GM19372 (cell line): ENCODE results near the gene CTDNEP1.

ENCODE experiments used
- ATAC-seq: cut with Tn5 transposase; IDR thresholded peaks from one replicate; pipeline ENCODE4 v1.9.1; 2021; ENCODE audit warnings: mild to moderate bottlenecking, low read depth, moderate library complexity; ENCODE audit not compliant: unreplicated experiment

CTDNEP1 gene

DNA sequence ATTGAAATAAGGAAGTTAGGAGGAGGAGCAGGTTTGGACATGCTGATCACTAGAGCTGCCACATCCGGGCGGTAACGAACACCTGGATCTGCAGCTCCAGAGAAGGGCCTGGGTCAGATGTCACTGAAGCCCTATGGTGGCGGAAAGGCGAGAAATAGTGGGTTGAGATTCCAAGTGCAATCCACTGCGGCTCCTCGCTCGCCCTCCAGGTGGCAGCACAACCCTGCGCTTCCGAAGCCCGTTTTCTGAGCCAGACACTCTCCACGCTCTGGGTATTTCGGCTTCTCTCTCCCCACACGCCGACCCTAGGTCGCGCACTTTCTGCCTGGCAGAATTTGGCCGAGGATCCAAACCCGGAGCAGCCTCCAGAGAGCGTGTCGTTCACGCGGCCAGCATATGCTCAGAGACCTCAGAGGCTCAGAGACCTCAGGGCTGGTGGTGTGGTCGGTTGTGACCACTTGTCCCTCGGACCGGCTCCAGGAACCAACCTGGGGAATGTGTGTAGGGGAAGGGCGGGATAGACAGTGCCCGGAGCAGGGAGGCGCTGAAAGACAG is 29.1 kb upstream of the CTDNEP1 start:
- peak; percentile 42 for ATAC-seq

GRCh38 chr17:7279448-7279847 is 27.9 kb upstream of the CTDNEP1 start:
- no peak for ATAC-seq

DNA sequence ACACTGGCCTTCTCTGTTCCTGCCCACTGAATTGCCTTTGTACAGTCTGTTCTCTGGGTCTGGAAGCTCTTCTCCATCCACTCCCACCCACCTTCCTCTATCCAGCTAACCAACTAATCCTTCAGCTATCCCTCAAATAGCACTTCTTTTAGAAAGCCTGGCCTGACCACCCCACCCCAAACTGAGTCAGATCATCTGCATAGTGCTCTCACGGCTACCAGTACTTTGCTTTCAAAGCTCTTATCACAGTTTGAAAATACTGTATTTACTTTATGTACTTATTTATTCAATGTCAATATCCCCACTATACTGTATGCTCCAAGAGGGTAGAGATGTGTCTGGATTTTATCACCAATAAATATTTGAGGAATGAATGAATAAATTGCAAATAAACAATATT is 15.2 kb upstream of the CTDNEP1 start:
- ATAC-seq, result no peak

DNA sequence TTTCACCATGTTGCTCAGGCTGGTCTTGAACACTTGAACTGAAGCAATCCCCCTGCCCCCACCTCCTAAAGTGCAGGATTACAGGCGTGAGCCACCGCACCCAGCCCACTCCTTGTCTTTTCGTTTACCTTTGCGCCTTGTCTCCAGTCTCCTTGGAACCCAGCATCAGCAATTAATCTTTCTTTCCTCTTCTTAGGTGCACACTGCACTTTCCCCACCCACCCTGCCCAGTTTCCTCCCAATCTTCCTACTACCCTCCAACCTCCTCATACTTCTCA is 12.2 kb upstream of the CTDNEP1 start:
- ATAC-seq, result no peak

- no peak for ATAC-seq
These were observed 11.6 kb upstream of the CTDNEP1 start for GRCh38 chr17:7262935-7263800.

GRCh38 chr17:7262192-7262934 is 10.8 kb upstream of the CTDNEP1 start, which contains the start of gene CLDN7:
TSS of gene CLDN7 (minus strand) at chr17:7262478. CDS start at chr17:7262043, 435 bp downstream.
- ATAC-seq, result no peak

GRCh38 chr17:7261379-7262191 is 10.1 kb upstream of the CTDNEP1 start:
- no peak for ATAC-seq

DNA sequence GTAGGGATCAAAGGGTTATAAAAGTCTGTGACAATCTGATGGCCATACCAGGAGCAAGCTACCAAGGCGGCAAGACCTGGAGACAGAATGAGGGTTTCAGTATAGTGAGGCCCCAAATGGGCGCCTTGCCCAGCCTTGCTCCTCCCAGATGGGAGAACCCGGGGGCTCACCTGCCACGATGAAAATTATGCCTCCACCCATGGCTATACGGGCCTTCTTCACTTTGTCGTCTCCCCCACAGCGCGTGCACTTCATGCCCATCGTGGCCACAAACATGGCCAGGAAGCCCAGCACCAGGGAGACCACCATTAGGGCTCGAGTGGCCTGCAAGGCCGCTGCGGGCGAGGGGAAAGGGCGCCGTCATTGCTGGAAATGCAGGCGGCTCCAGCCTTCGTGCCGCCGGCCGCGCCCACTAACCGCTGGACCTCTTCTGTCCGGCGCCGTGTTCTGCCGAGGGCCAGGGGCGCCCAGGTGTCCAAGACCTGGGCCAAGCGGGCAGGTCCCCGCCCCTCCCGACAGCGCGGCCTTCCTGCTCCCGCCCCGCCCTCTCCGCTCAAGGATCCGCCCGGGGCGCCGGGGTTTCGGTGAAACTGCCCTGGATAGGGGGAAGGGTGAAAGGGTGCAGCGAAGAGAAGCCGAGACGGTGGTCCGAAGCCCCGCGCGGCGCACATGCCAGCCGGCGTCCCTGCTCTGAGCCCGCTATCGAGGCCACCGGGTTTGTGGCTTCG is 9.3 kb upstream of the CTDNEP1 start:
- no peak for ATAC-seq

DNA sequence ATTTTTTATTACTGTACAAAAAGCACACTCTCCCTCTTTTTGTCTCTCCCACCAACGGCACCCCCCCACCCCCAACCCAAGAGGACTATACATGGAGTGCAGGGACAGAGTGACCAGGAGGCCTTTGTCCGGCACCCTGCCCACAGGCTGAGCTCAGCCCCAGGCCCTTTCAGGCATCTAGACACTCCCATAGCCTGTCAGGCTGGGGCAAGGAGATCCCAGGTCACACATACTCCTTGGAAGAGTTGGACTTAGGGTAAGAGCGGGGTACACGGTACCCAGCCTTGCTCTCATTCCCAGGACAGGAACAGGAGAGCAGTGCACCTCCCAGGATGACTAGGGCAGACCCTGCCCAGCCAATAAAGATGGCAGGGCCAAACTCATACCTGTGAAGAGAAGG is 8.6 kb upstream of the CTDNEP1 start:
- no peak for ATAC-seq

GRCh38 chr17:7259555-7259889 is 8.0 kb upstream of the CTDNEP1 start:
- no peak for ATAC-seq

DNA sequence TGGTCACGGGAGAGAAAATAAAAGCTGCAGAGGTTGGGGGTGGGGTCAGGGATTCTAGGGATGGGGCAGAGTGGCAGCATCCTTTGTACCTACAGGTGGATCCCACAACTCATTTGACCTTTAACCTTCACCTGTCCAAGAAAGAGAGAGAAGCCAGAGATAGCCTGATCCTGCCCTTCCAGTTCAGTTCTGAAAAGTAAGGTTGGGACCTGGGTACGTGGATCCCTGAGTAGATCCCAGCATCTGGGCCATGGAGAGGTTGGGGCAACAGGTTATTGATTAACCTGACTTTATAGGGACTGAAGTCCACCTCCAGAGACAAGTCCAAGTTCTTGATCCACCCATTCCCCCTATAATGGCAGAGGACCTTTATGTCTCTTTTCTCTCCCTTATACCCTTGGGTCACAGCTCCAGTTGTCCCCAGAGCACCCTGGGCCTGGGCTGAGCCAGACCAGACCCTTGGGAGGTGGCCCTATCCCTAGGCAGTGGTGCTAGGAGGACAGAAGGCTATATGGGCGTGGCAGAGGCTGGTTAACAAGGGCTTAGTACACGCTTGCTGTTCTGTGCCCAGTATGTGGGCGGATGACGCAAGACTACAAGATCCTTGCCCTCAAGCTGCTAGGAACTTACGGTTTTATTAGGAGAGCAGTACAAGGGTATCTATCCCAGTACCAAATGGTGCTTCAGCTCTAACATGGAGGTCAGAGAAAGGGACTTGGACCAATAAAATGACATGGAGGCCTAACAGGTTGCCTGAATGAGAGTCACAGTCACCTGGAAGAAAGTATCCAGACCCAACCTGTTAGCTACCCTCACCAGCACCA is 7.4 kb upstream of the CTDNEP1 start:
- ATAC-seq, result no peak

- ATAC-seq, result no peak
These were observed 5.4 kb upstream of the CTDNEP1 start for GRCh38 chr17:7256766-7257456.

DNA sequence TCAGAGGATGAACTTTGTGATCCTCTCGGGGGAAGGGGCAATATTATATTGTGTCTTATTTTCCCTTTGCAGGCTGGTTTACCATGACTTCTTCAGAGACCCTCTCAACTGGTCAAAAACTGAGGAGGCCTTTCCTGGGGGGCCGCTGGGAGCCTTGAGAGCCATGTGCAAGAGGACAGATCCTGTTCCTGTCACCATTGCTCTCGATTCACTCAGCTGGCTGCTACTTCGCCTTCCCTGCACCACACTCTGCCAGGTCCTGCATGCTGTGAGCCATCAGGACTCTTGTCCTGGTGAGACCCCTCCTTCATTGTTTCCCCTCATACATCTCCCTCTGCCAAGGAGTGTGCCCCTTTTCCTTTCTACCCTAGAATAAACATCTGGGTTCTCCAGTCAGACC is 3.0 kb upstream of the CTDNEP1 start:
- no peak for ATAC-seq

DNA sequence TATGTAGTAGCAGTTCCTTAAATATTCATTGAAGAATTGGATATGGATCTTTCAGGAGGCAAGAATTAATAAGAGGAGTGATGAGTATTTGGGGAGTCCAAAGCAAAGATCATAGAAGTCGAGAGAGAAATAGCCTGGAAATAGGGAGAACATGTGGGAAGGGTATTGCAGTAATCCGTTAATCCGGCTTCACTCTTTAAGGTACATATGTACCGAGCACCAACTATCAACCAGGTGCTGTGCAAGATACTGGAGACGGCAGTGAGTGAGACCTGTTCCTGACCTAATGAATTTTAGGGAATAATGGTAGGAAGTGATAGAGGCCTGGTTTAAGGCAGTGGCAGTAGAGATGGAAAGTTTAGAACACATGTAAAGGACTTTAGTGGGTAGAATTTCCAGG is 1.5 kb upstream of the CTDNEP1 start:
- ATAC-seq, result no peak

- ATAC-seq, result peak; percentile 47
These were observed 876 bp upstream of the CTDNEP1 start, which contains the start of gene ELP5 for GRCh38 chr17:7252176-7253043. TSS of gene ELP5 (plus strand) at chr17:7252215. CDS start at chr17:7252551, 336 bp downstream.

DNA sequence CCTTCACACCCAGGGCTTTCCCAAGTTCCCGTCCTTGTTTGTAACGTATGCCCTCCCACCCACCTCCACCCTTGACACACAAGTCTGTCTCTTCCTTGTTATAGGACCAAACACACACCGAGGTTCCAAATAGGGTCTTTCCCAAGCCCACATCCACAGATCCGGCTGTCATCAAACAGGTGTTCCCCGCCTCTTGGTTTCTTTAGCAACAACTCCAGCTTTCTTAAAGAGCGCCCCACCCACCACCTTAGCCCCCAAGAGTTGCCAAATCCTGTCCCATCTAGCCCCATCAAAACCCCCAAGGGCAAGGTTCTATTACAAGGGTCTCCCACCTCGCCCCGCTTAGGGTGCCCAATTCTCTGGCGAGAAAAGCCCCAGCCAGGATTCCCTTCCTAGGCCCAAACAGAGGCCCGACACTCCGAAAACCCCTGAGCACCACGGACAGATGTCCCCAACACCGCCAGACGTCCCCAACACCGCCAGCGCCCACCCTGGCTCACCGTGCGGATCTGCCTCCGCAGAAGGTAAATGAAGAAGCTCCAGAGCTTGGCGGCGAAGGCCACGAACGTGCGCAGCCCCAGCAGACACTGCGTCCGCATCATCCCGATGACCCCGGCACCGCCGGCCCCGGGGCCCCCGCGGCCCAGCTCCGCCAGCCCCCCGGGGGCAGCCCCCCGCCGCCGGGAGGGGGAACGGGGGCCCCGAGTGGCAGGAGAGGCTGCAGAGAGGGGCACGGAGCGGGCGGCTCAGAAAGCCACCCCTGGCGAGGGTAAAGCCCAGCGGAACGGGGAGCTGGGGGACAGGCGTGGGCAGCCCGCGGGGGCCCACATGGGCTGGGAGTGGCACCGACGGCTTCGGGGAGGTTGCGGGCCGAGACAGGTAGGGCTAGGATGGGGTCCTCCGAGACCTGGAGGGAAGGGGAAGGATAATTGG is 573 bp downstream of the CTDNEP1 start:
- ATAC-seq, result no peak

DNA sequence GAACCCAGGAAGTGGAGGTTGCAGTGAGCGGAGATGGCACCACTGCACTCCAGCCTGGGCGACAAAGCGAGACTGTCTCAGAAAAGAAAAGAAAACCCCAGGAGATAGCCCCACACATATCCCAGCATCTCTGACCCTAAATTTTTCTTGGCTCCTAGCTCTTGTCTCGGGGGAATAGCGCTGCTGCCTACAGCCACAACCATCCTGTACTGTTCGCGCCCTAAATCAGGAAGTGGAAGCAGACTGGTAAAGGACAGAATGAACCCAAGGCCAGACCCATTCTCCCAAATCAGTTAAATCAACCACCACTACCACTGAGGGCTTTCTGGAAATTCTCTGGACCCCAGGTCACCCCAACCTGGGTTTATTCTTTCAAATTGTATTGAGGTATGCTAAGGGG is 1.7 kb downstream of the CTDNEP1 start:
- ATAC-seq, result no peak
